Activated CD4-positive, alpha-beta T cell treated with anti-CD3 and anti-CD28 coated beads for 36 hours (primary cell): ENCODE measurements around the gene E2F1. TPM values are rescaled to one million over a fixed set of nuclear protein-coding genes. Genes with fewer than 3 reads are reported as not detected.

Source experiments
- ATAC-seq: fragments of 200-7000 bp; cut with Tn5 transposase; one replicate; pipeline ENCODE4 v1.10.0; 2021; ENCODE audit warnings: mild to moderate bottlenecking, moderate library complexity
- CTCF ChIA-PET: fragments of 350-600 bp; sonication (Branson Sonifier 250); formaldehyde crosslinking; loops from one replicate; lab custom pipeline; 2021; ENCODE audit warnings: antibody characterized with exemption; lab: Charles Lee
- POLR2A ChIA-PET: fragments of 350-600 bp; sonication (Branson Sonifier 250); formaldehyde crosslinking; loops from one replicate; lab custom pipeline; 2021; ENCODE audit warnings: antibody characterized with exemption, inconsistent platforms; lab: Charles Lee
- DNase-seq: peaks from one replicate; pipeline ENCODE4 v3.0.0-alpha.2; 2020
- H3K27ac Mint-ChIP-seq: one replicate; pipeline ENCODE4 v1.8.0; 2021; ENCODE audit warnings: mixed read lengths
- H3K27me3 Mint-ChIP-seq: one replicate; pipeline ENCODE4 v1.8.0; 2021; ENCODE audit warnings: mixed read lengths
- H3K36me3 Mint-ChIP-seq: one replicate; pipeline ENCODE4 v1.8.0; 2021; ENCODE audit warnings: low read depth, mixed read lengths
- H3K4me1 Mint-ChIP-seq: one replicate; pipeline ENCODE4 v1.8.0; 2021; ENCODE audit warnings: mixed read lengths
- H3K4me3 Mint-ChIP-seq: one replicate; pipeline ENCODE4 v1.8.0; 2021; ENCODE audit warnings: mild to moderate bottlenecking, moderate library complexity, mixed read lengths
- H3K9me3 Mint-ChIP-seq: one replicate; pipeline ENCODE4 v1.8.0; 2021; ENCODE audit warnings: low read depth, mixed read lengths
- intact Hi-C, 2 experiments: fragments of 100-400 bp; cut with DNase I in 1 of 2; cut with micrococcal nuclease in 1 of 2; formaldehyde crosslinking; loops; one replicate each; pipeline versions ENCODE4 v1.14.2 to v1.15.1; 2022 to 2024; cut with DNase I, micrococcal nuclease
- total RNA-seq, 2 experiments: library from RNA; stranded (reverse); gene quantifications; one replicate each; pipeline ENCODE4 v1.2.3, GENCODE V29; 2021

E2F1 gene
- total RNA-seq, 2 experiments from 2014 or later = 45.9 to 50.9 TPM

DNA sequence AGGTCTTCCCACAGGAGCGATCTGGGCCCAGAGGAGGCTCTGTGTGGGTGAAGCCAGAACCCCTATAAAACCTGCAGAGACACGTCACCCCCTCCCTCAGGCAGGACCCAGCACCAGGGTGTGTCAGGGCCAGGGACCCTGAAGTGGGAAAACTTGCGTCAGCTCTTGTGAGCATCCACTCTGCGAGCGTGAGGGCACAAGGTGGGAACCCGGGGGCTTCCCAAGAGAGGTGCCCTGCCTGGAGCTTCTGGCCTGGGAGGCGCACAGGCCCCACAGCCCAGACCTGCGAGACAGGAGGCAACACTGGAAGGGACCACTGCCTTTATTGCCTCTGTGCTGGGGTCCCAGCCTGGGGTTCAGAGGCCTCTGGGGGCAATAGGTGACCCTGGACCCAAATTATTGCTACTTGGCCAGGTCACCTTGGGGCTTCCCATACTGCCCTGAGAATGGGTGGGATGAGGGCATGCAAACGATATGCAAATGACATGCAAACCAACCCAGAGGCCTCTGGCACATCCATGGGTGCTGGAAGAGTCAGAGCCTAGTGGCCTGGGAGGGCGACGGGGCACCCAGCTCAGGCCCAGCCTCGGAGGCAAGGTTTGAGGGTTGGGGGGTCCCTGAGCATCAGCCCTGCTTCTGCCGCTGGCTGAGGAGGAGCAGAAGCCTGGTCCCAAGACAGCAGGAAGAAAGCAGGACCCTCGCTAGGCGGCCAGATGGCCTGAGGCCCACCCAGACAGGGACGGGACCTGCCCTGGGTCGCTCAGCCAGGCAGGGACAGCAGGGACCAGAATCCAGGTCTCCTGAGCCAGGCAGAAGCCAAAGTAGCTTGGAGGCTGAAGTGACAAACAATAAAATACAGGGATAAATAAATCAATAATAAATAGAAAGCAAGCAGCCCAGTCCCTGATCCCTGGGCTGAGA is 29.1 kb downstream of the E2F1 start:
- Mint-ChIP-seq H3K27me3 (no peaks in the 10 kb centered on the region), H3K36me3 (no peaks in the 10 kb centered on the region), H3K9me3 (no peaks in the 10 kb centered on the region), H3K27ac (no peak overlapping the region), H3K4me3 (no peak overlapping the region), H3K4me1 (peaks cover 19% of the 10 kb centered on the region)
- POLR2A ChIA-PET = no interaction called here
- ATAC-seq = no peak
- CTCF ChIA-PET = no interaction called here
- no peak for DNase-seq
- intact Hi-C loops = no loop called here

DNA sequence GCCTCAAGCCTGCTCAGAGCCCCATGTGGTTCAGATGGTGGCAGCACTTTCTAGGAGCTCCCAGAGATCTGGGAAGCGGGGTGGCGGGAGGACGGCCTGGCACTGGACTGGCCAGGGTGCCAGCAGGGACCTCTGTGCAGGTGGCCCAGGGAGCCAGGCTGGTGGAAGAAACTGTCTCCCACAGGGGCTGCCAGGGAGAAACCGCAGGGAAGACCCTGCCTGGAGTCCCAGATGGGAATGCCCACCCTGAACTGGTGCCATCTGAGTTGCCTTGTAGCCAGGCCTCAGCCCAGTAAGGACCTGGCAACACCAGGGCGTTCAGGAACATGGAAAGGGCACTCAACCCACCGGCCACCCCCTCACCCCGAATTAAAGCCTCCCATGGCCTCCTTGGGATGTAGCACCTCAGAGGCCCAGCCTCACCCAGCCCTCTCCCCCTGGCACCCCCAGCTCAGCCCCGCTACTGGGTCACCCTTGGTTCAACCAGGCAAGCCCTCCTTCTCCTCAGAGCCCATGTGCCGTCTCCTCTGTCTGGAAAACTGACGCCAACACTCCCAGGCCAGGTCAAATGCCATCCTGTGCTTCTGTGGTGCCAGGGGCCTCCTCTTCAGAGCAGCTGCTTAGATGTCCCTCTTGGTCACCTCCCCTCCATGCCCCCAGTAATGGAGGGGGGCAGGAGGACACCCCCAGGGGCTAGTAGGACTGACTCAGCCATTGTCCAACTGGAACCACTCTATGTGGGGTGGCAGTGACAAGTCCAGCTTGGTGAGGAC is 30.0 kb downstream of the E2F1 start:
- peaks cover 28% of the 10 kb centered on the region for H3K4me1 Mint-ChIP-seq
- intact Hi-C loops = no loop called here
- CTCF ChIA-PET = interaction anchor here (0.6 kb wide), 1 partner anchor 34 kb away, joined by 3 read pairs; no protein-coding TSS in a partner anchor
- H3K4me3 Mint-ChIP-seq = no peak overlapping the region
- no peaks in the 10 kb centered on the region for H3K36me3 Mint-ChIP-seq
- H3K27me3 Mint-ChIP-seq = no peaks in the 10 kb centered on the region
- POLR2A ChIA-PET = no interaction called here
- H3K27ac Mint-ChIP-seq = no peak overlapping the region
- no peaks in the 10 kb centered on the region for H3K9me3 Mint-ChIP-seq
- ATAC-seq (no peak), DNase-seq (no peak)

DNA sequence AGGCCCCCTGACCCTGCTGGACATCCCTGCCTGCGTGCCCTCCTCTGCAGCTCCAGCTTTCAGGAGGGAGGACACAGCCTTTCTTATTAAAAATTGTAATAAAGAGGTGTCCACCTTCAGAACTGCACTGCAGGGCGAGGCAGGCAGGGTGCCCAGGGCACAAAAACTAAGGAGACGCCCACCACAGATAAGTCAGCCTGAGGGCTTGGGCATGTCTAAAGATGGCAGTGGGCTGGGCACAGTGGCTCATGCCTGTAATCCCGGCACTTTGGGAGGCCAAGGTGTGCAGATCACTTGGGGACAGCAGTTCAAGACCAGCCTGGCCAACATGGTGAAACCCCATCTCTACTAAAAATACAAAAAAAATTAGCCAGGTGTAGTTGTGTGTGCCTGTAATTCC is 31.0 kb downstream of the E2F1 start:
- ATAC-seq = no peak
- CTCF ChIA-PET = interaction anchor here (2.7 to 2.8 kb wide), 2 partner anchors 9 to 13 kb away, joined by 10 read pairs; no protein-coding TSS in a partner anchor

GRCh38 chr20:33654680-33655161 is 31.5 kb downstream of the E2F1 start:
- DNase-seq (no peak), ATAC-seq (no peak)
- Mint-ChIP-seq H3K36me3 (no peaks in the 10 kb centered on the region), H3K4me3 (no peak overlapping the region), H3K9me3 (no peaks in the 10 kb centered on the region), H3K4me1 (peaks cover 31% of the 10 kb centered on the region), H3K27me3 (no peaks in the 10 kb centered on the region), H3K27ac (no peak overlapping the region)
- ChIA-PET POLR2A (interaction anchor here (0.5 kb wide), 1 partner anchor 13 kb away, joined by 5 read pairs; no protein-coding TSS in a partner anchor), CTCF (interaction anchor here (2.7 to 2.8 kb wide), 2 partner anchors 10 to 14 kb away, joined by 10 read pairs; no protein-coding TSS in a partner anchor)
- intact Hi-C loops = loop anchor here in 1 of 2 experiments (5.0 kb wide), 2 partner anchors 47 to 197 kb away; no protein-coding TSS in a partner anchor

More for the DNA sequence above, 31.0 kb downstream of the E2F1 start:
- DNase-seq = no peak
- Mint-ChIP-seq H3K4me1 (peaks cover 28% of the 10 kb centered on the region), H3K9me3 (no peaks in the 10 kb centered on the region), H3K36me3 (no peaks in the 10 kb centered on the region), H3K4me3 (no peak overlapping the region), H3K27ac (no peak overlapping the region), H3K27me3 (no peaks in the 10 kb centered on the region)
- POLR2A ChIA-PET = no interaction called here
- intact Hi-C loops = no loop called here

GRCh38 chr20:33653900-33654596 is 32.1 kb downstream of the E2F1 start:
- no peaks in the 10 kb centered on the region for H3K9me3 Mint-ChIP-seq
- intact Hi-C loops = loop anchor here (1.0 to 5.0 kb wide), 3 partner anchors 47 to 197 kb away; no protein-coding TSS in a partner anchor
- H3K27me3 Mint-ChIP-seq = no peaks in the 10 kb centered on the region
- no peak overlapping the region for H3K4me3 Mint-ChIP-seq
- no peak for DNase-seq
- POLR2A ChIA-PET = interaction anchor here (0.5 kb wide), 1 partner anchor 14 kb away, joined by 5 read pairs; no protein-coding TSS in a partner anchor
- peaks cover 37% of the 10 kb centered on the region for H3K4me1 Mint-ChIP-seq
- no peak for ATAC-seq
- no peak overlapping the region for H3K27ac Mint-ChIP-seq
- CTCF ChIA-PET = interaction anchor here (0.7 to 2.8 kb wide), 6 partner anchors 8 to 1560 kb away, joined by 3 to 10 read pairs (median 3); partner anchors contain the start of gene C20orf144
- no peaks in the 10 kb centered on the region for H3K36me3 Mint-ChIP-seq

DNA sequence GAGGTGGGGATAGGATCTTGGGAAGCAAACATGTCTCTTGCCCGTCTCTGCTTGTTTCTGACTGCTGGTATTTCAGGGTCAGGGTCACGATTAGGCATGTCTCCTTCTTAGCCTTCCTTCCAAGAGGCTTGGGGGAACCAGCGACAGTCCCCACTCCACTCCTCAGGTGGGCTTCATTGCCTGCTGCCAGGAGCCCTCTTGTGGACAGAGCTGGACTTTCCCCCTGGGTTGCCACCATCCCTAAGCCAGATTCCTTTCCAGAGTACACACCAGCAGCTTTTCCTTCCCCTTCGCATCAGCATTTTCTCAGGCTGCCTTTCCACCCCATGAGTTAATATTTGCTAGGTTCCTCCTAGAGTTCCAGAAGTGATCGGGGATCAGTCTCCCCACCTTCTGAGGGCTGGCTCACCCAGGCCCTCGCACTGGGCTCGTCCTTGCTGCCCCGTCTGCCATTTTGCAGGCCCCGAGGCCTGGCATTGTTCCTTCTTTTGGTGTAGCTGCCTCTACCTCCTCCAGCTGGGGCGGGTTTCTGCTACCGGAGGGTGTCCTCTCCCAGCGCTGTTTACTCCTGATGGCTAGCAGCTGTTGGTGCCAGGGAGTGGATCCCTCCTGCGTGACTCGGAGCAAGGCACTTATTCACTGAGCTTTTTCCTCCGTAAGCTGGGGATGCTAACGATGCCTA is 32.8 kb downstream of the E2F1 start:
- intact Hi-C loops = loop anchor here (1.0 to 5.0 kb wide), 3 partner anchors 46 to 196 kb away; no protein-coding TSS in a partner anchor
- ChIA-PET POLR2A (no interaction called here), CTCF (interaction anchor here (0.7 to 2.8 kb wide), 7 partner anchors 9 to 1559 kb away, joined by 3 to 10 read pairs (median 3); partner anchors contain the start of gene C20orf144)
- ATAC-seq (peak; percentile 34), DNase-seq (peak; percentile 61)
- H3K9me3 Mint-ChIP-seq = no peaks in the 10 kb centered on the region
- peak overlapping the region; percentile 78 for H3K27ac Mint-ChIP-seq
- no peaks in the 10 kb centered on the region for H3K36me3 Mint-ChIP-seq
- H3K27me3 Mint-ChIP-seq = no peaks in the 10 kb centered on the region
- H3K4me3 Mint-ChIP-seq = no peak overlapping the region
- peaks cover 41% of the 10 kb centered on the region for H3K4me1 Mint-ChIP-seq

DNA sequence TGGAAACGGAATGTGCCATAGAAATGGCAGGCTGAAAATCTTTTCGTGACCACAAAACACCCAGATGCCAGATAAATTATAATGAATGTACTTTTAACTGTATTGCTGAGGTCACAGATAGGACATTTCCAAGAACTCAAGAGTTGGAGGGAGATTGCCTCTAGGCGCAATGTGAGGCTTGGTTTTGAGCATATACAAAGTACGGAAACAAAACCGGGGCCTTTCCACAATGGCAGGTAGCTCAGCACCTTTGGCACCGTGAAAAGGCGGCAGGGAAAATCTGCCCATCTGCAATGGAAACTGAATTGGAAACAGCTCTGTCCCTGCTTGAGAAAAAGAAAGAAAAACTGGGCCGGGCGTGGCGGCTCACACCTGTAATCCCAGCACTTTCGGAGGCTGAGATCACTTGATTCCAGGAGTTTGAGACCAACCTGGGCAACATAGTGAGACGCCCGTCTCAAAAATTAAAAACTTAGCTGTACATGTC is 34.6 kb downstream of the E2F1 start:
- Mint-ChIP-seq H3K27me3 (no peaks in the 10 kb centered on the region), H3K9me3 (no peaks in the 10 kb centered on the region), H3K36me3 (no peaks in the 10 kb centered on the region), H3K4me1 (peaks cover 50% of the 10 kb centered on the region), H3K4me3 (no peak overlapping the region), H3K27ac (peak overlapping the region; percentile 65)
- ChIA-PET POLR2A (interaction anchor here (0.7 kb wide), 1 partner anchor 681 kb away, joined by 3 read pairs; no protein-coding TSS in a partner anchor), CTCF (interaction anchor here (0.9 kb wide), 1 partner anchor 62 kb away, joined by 4 read pairs; no protein-coding TSS in a partner anchor)
- intact Hi-C loops = loop anchor here (1.0 to 5.0 kb wide), 6 partner anchors 16 to 194 kb away; partner anchors contain the start of gene E2F1 (in 1 of the 2)
- ATAC-seq = no peak
- no peak for DNase-seq

- ATAC-seq (no peak), DNase-seq (no peak)
- no peak overlapping the region for H3K4me3 Mint-ChIP-seq
- no peaks in the 10 kb centered on the region for H3K9me3 Mint-ChIP-seq
- no peaks in the 10 kb centered on the region for H3K27me3 Mint-ChIP-seq
- H3K27ac Mint-ChIP-seq = peak overlapping the region; percentile 59
- intact Hi-C loops = loop anchor here in 1 of 2 experiments (5.0 kb wide), 2 partner anchors 44 to 194 kb away; no protein-coding TSS in a partner anchor
- CTCF ChIA-PET = interaction anchor here (0.6 to 0.9 kb wide), 2 partner anchors 61 to 141 kb away, joined by 3 to 4 read pairs; no protein-coding TSS in a partner anchor
- H3K4me1 Mint-ChIP-seq = peaks cover 50% of the 10 kb centered on the region
- POLR2A ChIA-PET = interaction anchor here (0.7 kb wide), 1 partner anchor 681 kb away, joined by 3 read pairs; no protein-coding TSS in a partner anchor
- H3K36me3 Mint-ChIP-seq = peaks cover 2% of the 10 kb centered on the region
Observed at GRCh38 chr20:33650753-33651561, 35.2 kb downstream of the E2F1 start.

DNA sequence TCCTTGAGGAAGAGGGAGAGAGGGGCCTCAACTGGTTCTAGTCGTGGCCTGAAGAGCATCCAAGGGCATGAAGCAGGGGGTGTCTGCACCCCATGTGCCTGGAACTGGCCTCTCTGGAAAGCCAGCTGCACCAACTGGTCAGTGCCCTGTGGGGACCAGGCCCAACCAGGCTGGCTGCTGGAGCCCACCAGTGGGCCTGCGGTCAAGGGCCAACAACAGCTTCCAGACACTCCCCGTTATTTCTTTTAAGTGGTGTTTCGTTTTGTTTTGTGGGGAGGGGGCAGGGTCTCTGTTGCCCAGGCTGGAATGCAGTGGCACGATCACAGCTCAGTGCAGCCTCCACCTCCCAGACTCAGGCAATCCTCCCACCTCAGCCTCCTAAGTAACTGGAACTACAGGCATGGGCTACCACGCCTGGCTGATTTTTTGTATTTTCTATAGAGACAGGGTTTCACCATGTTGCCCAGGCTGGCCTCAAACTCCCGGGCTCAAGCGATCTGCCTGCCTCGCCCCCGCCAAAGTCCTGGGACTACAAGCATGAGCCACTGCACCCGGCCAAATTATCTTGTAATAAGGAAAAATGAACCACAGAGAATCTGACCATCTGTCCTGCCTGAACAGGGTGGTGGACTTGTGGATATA is 36.0 kb downstream of the E2F1 start:
- Mint-ChIP-seq H3K36me3 (peaks cover 6% of the 10 kb centered on the region), H3K27me3 (no peaks in the 10 kb centered on the region), H3K4me1 (peaks cover 50% of the 10 kb centered on the region), H3K27ac (no peak overlapping the region), H3K4me3 (no peak overlapping the region), H3K9me3 (no peaks in the 10 kb centered on the region)
- ChIA-PET CTCF (interaction anchor here (0.6 kb wide), 1 partner anchor 142 kb away, joined by 3 read pairs; no protein-coding TSS in a partner anchor), POLR2A (no interaction called here)
- no peak for ATAC-seq
- intact Hi-C loops = loop anchor here in 1 of 2 experiments (5.0 kb wide), 2 partner anchors 43 to 193 kb away; no protein-coding TSS in a partner anchor
- no peak for DNase-seq
